Stimulated activated CD8-positive, alpha-beta memory T cell treated with anti-CD3 and anti-CD28 coated beads, Interleukin-4, amount 100 ng/mL, for 24 hours (primary cell): ENCODE results near the gene LGALS3BP.
"Not testable (repeated sequence)": the region's sequence is repeated elsewhere in the genome, so short reads cannot be mapped to it uniquely, and the experiment has no call there.

Source experiments
- DNase-seq: peaks from one replicate; pipeline ENCODE4 v3.0.0-alpha.2; 2020; ENCODE audit warnings: low read depth

LGALS3BP gene, protein sequence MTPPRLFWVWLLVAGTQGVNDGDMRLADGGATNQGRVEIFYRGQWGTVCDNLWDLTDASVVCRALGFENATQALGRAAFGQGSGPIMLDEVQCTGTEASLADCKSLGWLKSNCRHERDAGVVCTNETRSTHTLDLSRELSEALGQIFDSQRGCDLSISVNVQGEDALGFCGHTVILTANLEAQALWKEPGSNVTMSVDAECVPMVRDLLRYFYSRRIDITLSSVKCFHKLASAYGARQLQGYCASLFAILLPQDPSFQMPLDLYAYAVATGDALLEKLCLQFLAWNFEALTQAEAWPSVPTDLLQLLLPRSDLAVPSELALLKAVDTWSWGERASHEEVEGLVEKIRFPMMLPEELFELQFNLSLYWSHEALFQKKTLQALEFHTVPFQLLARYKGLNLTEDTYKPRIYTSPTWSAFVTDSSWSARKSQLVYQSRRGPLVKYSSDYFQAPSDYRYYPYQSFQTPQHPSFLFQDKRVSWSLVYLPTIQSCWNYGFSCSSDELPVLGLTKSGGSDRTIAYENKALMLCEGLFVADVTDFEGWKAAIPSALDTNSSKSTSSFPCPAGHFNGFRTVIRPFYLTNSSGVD

GRCh38 chr17:78979780-78980623 lies at the start of gene LGALS3BP:
Gene LGALS3BP, minus strand, starts transcription at chr17:78979923. Its CDS starts 2,732 bp downstream, at chr17:78977191.
- no peak for DNase-seq

- no peak for DNase-seq
These were observed 49.0 kb upstream of the LGALS3BP start for GRCh38 chr17:79028496-79029326.

DNA sequence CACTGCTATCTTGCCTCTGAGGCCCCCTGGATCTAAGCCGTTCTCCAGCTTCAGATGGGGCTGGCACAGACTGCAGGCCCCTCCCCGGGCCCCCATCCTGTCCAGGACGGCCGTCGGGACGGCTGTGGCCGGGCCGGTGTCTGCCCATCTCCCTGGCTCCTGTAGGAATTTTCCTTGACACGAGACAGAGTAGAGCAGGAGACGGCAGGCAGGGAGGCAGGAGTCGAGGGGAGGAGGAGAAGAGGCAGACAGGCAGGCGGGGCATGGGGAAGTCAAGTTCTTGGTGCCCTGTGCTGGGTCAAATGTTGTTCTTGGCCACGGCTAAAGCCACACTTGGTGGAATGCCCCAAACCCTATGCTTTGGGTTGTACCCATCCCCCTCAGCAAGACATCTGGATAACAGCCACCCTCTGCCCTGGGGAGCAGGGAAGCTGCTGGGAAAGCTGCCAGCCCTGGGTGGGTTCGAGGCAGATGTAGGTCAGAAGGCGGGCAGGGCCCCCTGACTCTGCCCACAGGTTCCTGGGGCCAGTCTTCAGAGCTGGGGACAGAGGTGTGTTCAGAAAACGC lies 48.3 kb upstream of the LGALS3BP start:
- no peak for DNase-seq

- no peak for DNase-seq
These were observed 47.7 kb upstream of the LGALS3BP start for GRCh38 chr17:79027274-79027924.

GRCh38 chr17:79026376-79027273 lies 46.9 kb upstream of the LGALS3BP start:
- DNase-seq = no peak

- no peak for DNase-seq
These were observed 45.4 kb upstream of the LGALS3BP start for GRCh38 chr17:79024901-79025737.

- no peak for DNase-seq
These were observed 44.4 kb upstream of the LGALS3BP start, which contains the start of gene C1QTNF1 for GRCh38 chr17:79023886-79024771. Gene C1QTNF1, plus strand, starts transcription at chr17:79024169. Its CDS starts 19,800 bp downstream, at chr17:79043969.

GRCh38 chr17:79023180-79023705 lies 43.5 kb upstream of the LGALS3BP start:
- no peak for DNase-seq

GRCh38 chr17:79022507-79022991 lies 42.8 kb upstream of the LGALS3BP start:
- no peak for DNase-seq

- not testable (repeated sequence) for DNase-seq
These were observed 42.2 kb upstream of the LGALS3BP start for GRCh38 chr17:79021929-79022328.

- no peak for DNase-seq
These were observed 41.0 kb upstream of the LGALS3BP start for GRCh38 chr17:79020631-79021301.

DNA sequence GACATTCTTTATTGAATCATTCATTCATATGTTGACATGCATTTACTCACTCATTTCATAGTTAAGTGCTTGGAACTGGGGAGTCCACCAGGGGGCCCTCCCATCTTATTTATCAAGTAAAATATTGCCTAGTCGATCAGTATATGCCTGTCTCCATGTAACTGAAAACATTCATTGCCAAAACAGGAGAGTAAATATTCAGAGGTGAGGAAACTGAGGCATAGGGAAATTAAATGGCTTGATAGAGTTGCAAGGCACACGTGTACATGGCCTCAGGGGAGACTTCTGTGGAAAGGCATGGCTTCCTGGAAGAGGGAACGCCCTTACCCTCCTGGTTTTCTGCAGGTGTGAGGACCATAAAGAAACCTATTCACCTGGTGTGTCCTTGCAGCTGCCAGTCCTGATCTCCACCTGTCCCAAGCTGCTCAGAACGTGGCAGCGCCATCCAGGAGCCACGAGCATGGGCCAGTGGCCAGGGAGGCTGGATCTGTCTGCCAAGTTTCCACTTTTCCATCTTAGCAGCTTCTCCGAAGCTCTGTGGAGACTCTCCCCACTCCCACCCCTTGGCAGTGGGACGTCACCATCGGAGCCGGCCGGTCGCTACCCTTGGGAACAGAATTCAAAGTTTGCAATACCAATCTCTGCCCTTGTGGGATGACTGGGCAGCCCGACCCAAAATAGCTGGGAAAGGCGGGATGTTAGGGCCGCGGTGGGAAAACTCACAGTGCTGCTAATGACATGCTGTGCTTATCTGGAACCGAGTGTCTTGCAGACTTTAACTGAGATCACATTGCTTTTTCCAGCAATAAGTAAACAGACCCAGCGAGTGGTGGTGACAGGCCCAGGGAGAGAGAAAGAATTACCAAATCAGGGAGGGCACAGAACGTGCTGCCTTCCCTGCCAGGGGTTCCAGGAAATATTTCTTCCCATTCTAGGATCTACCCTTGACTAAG lies 40.2 kb upstream of the LGALS3BP start:
- peak; percentile 30 for DNase-seq

DNA sequence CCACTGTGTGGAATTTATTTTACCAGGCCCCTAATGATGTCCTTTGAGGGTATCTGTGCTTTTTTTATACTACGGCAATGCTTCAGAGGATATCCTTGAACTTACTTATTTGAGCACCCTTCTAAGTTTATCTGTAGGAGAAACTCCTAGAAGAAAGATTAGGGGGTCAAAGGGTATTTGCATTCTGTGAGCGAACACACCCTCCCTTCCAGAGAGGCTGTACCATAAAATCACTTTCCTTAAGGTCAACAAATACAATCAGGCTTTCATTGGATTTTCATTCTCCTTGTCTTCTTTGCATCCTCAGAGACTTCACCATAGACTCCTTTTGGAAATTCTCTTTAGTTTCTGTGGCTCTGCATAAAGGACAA lies 39.5 kb upstream of the LGALS3BP start:
- no peak for DNase-seq

- DNase-seq = no peak
These were observed 38.6 kb upstream of the LGALS3BP start for GRCh38 chr17:79018370-79018695.

- no peak for DNase-seq
These were observed 38.0 kb upstream of the LGALS3BP start for GRCh38 chr17:79017546-79018369.
